Ovary (tissue), 3 donors: Measurements from ENCODE around the gene TIMM21.

Source experiments
- CTCF ChIP-seq, 3 donors: fragments of 450-650 bp in 2 of 3; fragments of 200-600 bp in 1 of 3; IDR thresholded peaks; one replicate each; pipeline versions ENCODE4 v1.5.1 to v1.8.0; 2016 to 2022; ENCODE audit warnings: antibody characterized with exemption in 3 of 3, mild to moderate bottlenecking in 1 of 3
- EP300 ChIP-seq: sonication (generic); formaldehyde crosslinking; IDR thresholded peaks from one replicate; pipeline ENCODE4 v1.6.1; 2017; ENCODE audit warnings: antibody characterized with exemption
- donor health status: DM: no; HTN: no; CAD: no.

- TF ChIP-seq CTCF (IDR thresholded peaks at IDR 0.05) (no peak), EP300 (no peak)
These were observed 8.4 kb upstream of the TIMM21 start for GRCh38 chr18:74139888-74140287.
